Hematopoietic multipotent progenitor cell treated with erythropoietin and hydrocortisone succinate and interleukin-3 and kit ligand, for 17 days (in vitro differentiated cells): ENCODE data around the gene AGPS.
"Not testable (repeated sequence)": the region's sequence is repeated elsewhere in the genome, so short reads cannot be mapped to it uniquely, and the experiment has no call there.

Source experiments
- DNase-seq: peaks from one replicate; pipeline ENCODE4 v3.0.0-alpha.2; 2015; ENCODE audit warnings: low spot score

Gene AGPS

GRCh38 chr2:177422271-177422670, 29.7 kb downstream of the AGPS start:
- no peak for DNase-seq

- DNase-seq, result not testable (repeated sequence)
These were observed 31.5 kb downstream of the AGPS start for GRCh38 chr2:177424120-177424519.

GRCh38 chr2:177424620-177425019, 32.0 kb downstream of the AGPS start:
- not testable (repeated sequence) for DNase-seq

- DNase-seq, result no peak
These were observed 34.7 kb downstream of the AGPS start for GRCh38 chr2:177427316-177427715.

GRCh38 chr2:177427936-177428335, 35.4 kb downstream of the AGPS start:
- DNase-seq, result not testable (repeated sequence)

- no peak for DNase-seq
These were observed 37.2 kb downstream of the AGPS start for GRCh38 chr2:177429688-177430325.

GRCh38 chr2:177430411-177430810, 37.8 kb downstream of the AGPS start:
- no peak for DNase-seq

- DNase-seq, result not testable (repeated sequence)
These were observed 38.6 kb downstream of the AGPS start for GRCh38 chr2:177431111-177431725.

- DNase-seq, result no peak
These were observed 40.1 kb downstream of the AGPS start for GRCh38 chr2:177432703-177433102.

- DNase-seq, result no peak
These were observed 40.8 kb downstream of the AGPS start for GRCh38 chr2:177433402-177433801.

GRCh38 chr2:177434475-177434874, 41.9 kb downstream of the AGPS start:
- DNase-seq, result no peak

GRCh38 chr2:177445200-177445599, 52.6 kb downstream of the AGPS start:
- DNase-seq, result no peak

GRCh38 chr2:177448031-177448430, 55.5 kb downstream of the AGPS start:
- no peak for DNase-seq

GRCh38 chr2:177449159-177449558, 56.6 kb downstream of the AGPS start:
- DNase-seq, result no peak

- DNase-seq, result no peak
These were observed 62.6 kb downstream of the AGPS start for GRCh38 chr2:177455187-177455586.

GRCh38 chr2:177459756-177460155, 67.2 kb downstream of the AGPS start:
- DNase-seq, result not testable (repeated sequence)

GRCh38 chr2:177460973-177461585, 68.5 kb downstream of the AGPS start:
- DNase-seq, result no peak

GRCh38 chr2:177464549-177464948, 72.0 kb downstream of the AGPS start:
- DNase-seq, result no peak

- no peak for DNase-seq
These were observed 73.0 kb downstream of the AGPS start for GRCh38 chr2:177465400-177466138.

- no peak for DNase-seq
These were observed 74.0 kb downstream of the AGPS start for GRCh38 chr2:177466337-177467195.

- no peak for DNase-seq
These were observed 75.1 kb downstream of the AGPS start for GRCh38 chr2:177467646-177468045.

- no peak for DNase-seq
These were observed 79.4 kb downstream of the AGPS start for GRCh38 chr2:177471990-177472389.
